ENCODE measurements around the gene MIP. TPM values are rescaled to one million over a fixed set of nuclear protein-coding genes. Genes with fewer than 3 reads are reported as not detected.

MIP gene
- polyA plus RNA-seq, 1 donor (not counting 4 experiments of a cell fraction or from before 2014, with no cell fraction given), result not detected

DNA sequence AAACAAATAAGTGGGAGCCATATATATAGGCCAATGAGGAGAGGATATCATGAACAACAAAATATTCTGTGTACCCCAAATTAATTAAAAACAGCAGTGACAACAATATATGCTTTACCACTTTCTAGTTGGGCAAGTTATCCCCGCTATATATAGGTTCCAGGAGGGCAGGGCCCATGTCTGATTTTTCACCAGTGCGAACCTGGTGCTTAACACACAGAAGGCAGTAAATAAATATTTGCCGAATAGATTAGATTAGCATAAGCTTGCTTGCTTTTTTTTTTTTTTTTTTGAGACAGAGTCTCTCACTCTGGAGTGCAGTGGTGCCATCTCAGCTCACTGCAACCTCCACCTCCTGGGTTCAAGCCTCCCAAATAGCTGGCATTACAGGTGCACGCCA is 3.4 kb upstream of the MIP start:
- Histone ChIP-seq H3K79me2 (ENCODE audit: control insufficient read depth, insufficient read depth, low read length) (no peaks in the 10 kb centered on the region), H3K9ac (ENCODE audit: control insufficient read depth, extremely low read depth, insufficient read depth, low read length) (no peak overlapping the region), H3K9me1 (ENCODE audit: control insufficient read depth, extremely low read depth, insufficient read depth, low read length) (no peaks in the 10 kb centered on the region), H3K27ac (ENCODE audit: control insufficient read depth, insufficient read depth, low read length) (no peak overlapping the region), H4K20me1 (ENCODE audit: control insufficient read depth, extremely low read depth, insufficient read depth, low read length) (no peaks in the 10 kb centered on the region), H3K36me3 (ENCODE audit: control insufficient read depth in 2 of 2, extremely low read depth in 1 of 2, insufficient read depth in 2 of 2, low read length in 2 of 2) (no peaks in the 10 kb centered on the region), H3K9me3 (ENCODE audit: control insufficient read depth, low read depth, low read length) (no peaks in the 10 kb centered on the region), H3K4me3 (ENCODE audit: control insufficient read depth in 2 of 3, extremely low read depth in 1 of 3, insufficient read depth in 2 of 3, low read depth in 1 of 3, low read length in 3 of 3) (no peak overlapping the region), H3K4me1 (ENCODE audit: control insufficient read depth, extremely low read depth, insufficient read depth, low read length) (no peaks in the 10 kb centered on the region), H3K27me3 (ENCODE audit: control insufficient read depth, extremely low read depth, insufficient read depth, low read length) (peaks cover 3% of the 10 kb centered on the region), H3K4me2 (ENCODE audit: control insufficient read depth, extremely low read depth, insufficient read depth, low read depth, low read length) (no peak overlapping the region), H2AFZ (ENCODE audit: control insufficient read depth, low read length) (no peak overlapping the region)
- dilution Hi-C loops (cut with MboI; ENCODE audit: extremely low pct_ligation_motif_present, low sequenced_read_pairs), result no loop called here
- DNase-seq (ENCODE audit: low read depth, low spot score) (no peak), FAIRE-seq (no peak)
- TF ChIP-seq, protein P1, sequence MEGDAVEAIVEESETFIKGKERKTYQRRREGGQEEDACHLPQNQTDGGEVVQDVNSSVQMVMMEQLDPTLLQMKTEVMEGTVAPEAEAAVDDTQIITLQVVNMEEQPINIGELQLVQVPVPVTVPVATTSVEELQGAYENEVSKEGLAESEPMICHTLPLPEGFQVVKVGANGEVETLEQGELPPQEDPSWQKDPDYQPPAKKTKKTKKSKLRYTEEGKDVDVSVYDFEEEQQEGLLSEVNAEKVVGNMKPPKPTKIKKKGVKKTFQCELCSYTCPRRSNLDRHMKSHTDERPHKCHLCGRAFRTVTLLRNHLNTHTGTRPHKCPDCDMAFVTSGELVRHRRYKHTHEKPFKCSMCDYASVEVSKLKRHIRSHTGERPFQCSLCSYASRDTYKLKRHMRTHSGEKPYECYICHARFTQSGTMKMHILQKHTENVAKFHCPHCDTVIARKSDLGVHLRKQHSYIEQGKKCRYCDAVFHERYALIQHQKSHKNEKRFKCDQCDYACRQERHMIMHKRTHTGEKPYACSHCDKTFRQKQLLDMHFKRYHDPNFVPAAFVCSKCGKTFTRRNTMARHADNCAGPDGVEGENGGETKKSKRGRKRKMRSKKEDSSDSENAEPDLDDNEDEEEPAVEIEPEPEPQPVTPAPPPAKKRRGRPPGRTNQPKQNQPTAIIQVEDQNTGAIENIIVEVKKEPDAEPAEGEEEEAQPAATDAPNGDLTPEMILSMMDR (optimal IDR thresholded peaks at IDR 0.05 in 1 of 3, IDR thresholded peaks at IDR 0.05 in 1 of 3, conservative IDR thresholded peaks at IDR 0.05 in 1 of 3; ENCODE audit: extremely low read depth in 1 of 3, insufficient read depth in 2 of 3, low read length in 3 of 3), result no peak
- TF ChIP-seq EZH2 (IDR thresholded peaks at IDR 0.05; ENCODE audit: low read length), result no peak

DNA sequence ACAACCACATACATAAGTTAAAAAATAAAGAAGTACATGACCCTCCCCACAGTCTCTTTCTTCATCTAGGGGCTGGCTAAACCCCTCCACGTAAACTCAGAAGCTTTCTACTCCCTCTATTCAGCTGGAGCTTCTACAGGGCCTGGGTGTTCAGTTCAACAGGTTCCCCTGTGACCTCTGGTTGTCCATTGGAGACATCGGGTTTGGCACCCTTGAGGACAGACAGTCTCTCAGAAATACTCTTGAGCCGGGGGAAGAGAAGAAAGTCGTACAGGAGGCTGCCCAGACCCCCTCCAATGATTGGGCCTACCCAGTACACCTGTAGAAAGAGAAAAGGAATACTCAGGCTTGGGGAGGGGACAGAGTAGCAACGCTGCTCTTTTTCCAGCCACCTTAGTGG is 3.3 kb downstream of the MIP start:
- Histone ChIP-seq H3K9ac (ENCODE audit: control insufficient read depth, extremely low read depth, insufficient read depth, low read length) (no peak overlapping the region), H3K36me3 (ENCODE audit: control insufficient read depth in 2 of 2, extremely low read depth in 1 of 2, insufficient read depth in 2 of 2, low read length in 2 of 2) (no peaks in the 10 kb centered on the region), H3K9me1 (ENCODE audit: control insufficient read depth, extremely low read depth, insufficient read depth, low read length) (no peaks in the 10 kb centered on the region), H3K4me2 (ENCODE audit: control insufficient read depth, extremely low read depth, insufficient read depth, low read depth, low read length) (no peak overlapping the region), H3K27me3 (ENCODE audit: control insufficient read depth, extremely low read depth, insufficient read depth, low read length) (peaks cover 3% of the 10 kb centered on the region), H2AFZ (ENCODE audit: control insufficient read depth, low read length) (no peak overlapping the region), H4K20me1 (ENCODE audit: control insufficient read depth, extremely low read depth, insufficient read depth, low read length) (no peaks in the 10 kb centered on the region), H3K9me3 (ENCODE audit: control insufficient read depth, low read depth, low read length) (no peaks in the 10 kb centered on the region), H3K4me1 (ENCODE audit: control insufficient read depth, extremely low read depth, insufficient read depth, low read length) (peaks cover 4% of the 10 kb centered on the region), H3K27ac (ENCODE audit: control insufficient read depth, insufficient read depth, low read length) (no peak overlapping the region), H3K79me2 (ENCODE audit: control insufficient read depth, insufficient read depth, low read length) (no peaks in the 10 kb centered on the region), H3K4me3 (ENCODE audit: control insufficient read depth in 2 of 3, extremely low read depth in 1 of 3, insufficient read depth in 2 of 3, low read depth in 1 of 3, low read length in 3 of 3) (no peak overlapping the region)
- DNase-seq (ENCODE audit: low read depth, low spot score), result no peak
- TF ChIP-seq, protein P1 (optimal IDR thresholded peaks at IDR 0.05 in 1 of 3, IDR thresholded peaks at IDR 0.05 in 1 of 3, conservative IDR thresholded peaks at IDR 0.05 in 1 of 3; ENCODE audit: extremely low read depth in 1 of 3, insufficient read depth in 2 of 3, low read length in 3 of 3), result no peak
- no peak for TF ChIP-seq EZH2 (IDR thresholded peaks at IDR 0.05; ENCODE audit: low read length)
- dilution Hi-C loops (cut with MboI; ENCODE audit: extremely low pct_ligation_motif_present, low sequenced_read_pairs), result no loop called here
- no peak for FAIRE-seq

Measured in keratinocyte (primary cell).